Cardiac muscle cell (in vitro differentiated cells and primary cell): ENCODE results near the gene CACNB3. TPM values are rescaled to one million over a fixed set of nuclear protein-coding genes. Genes with fewer than 3 reads are reported as not detected.
"Not testable (repeated sequence)": the region's sequence is repeated elsewhere in the genome, so short reads cannot be mapped to it uniquely, and the experiment has no call there.

ENCODE experiments used
- DNase-seq, 2 donors: peaks; one replicate each; pipeline versions ENCODE4 v3.0.0 to v3.0.0-alpha.2; 2010 to 2017; ENCODE audit warnings: low read depth in 1 of 2, low spot score in 1 of 2
- H3K27ac ChIP-seq: fragments of 200-600 bp; sonication (generic); 2 replicates; pipeline ENCODE4 v1.5.1; 2016
- H3K27me3 ChIP-seq: fragments of 200-600 bp; sonication (generic); 2 replicates; pipeline ENCODE4 v1.6.0; 2016; ENCODE audit warnings: control low read depth
- H3K36me3 ChIP-seq: fragments of 200-600 bp; sonication (generic); 2 replicates; pipeline ENCODE4 v1.5.1; 2016; ENCODE audit warnings: control low read depth
- H3K4me1 ChIP-seq: fragments of 200-600 bp; sonication (generic); 2 replicates; pipeline ENCODE4 v1.8.1; 2017; ENCODE audit warnings: low read depth, mild to moderate bottlenecking, mixed run types
- H3K4me3 ChIP-seq: fragments of 200-600 bp; sonication (generic); 2 replicates; pipeline ENCODE4 v1.5.1; 2016; ENCODE audit warnings: mild to moderate bottlenecking
- H3K9me3 ChIP-seq: fragments of 200-600 bp; sonication (generic); 2 replicates; pipeline ENCODE4 v1.5.1; 2017; ENCODE audit warnings: low read depth, mild to moderate bottlenecking, control low read depth
- polyA plus RNA-seq: library from polyadenylated mRNA; unstranded; fragments of >200 nt; fragmentation: Nextera tagmentation; extraction: Ambion mirVana; gene quantifications from 2 replicates; pipeline ENCODE4 v1.2.1, GENCODE V29; 2016
- total RNA-seq: library from RNA; depleted of rRNA; stranded (reverse); fragments of >200 nt; gene quantifications from 2 replicates; pipeline ENCODE4 v1.2.3, GENCODE V29; 2016
- TF ChIP-seq, protein P1 (sequence below): IDR thresholded peaks from 2 replicates; pipeline ENCODE4 v1.5.1; 2012; ENCODE audit warnings: low read depth, mild to moderate bottlenecking, low read length

Gene CACNB3
- total and polyA plus RNA-seq, 2 experiments from 2014 or later, result 20.0 to 21.9 TPM

DNA sequence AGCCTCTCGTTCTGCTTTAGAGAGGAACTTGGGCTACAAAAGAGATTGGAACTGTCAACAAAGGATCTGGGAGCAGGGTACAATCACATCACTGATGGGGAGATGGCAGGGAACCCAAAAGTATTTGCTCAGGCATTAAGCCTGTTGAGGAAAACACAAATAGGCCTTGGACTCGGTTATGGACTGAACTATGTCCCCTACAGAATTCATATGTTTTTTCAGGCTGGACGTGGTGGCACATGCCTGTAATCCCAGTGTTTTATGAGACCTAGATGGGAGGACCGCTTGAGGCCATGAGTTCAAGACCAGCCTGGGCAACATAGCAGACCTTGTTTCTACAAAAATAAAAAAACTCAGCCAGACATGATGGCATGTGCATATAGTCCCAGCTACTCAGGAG, 19.8 kb downstream of the CACNB3 start:
- H3K4me1 ChIP-seq, result no peaks in the 10 kb centered on the region
- H3K36me3 ChIP-seq, result peaks cover 67% of the 10 kb centered on the region
- DNase-seq, result no peak
- H3K9me3 ChIP-seq, result no peaks in the 10 kb centered on the region
- no peak overlapping the region for H3K27ac ChIP-seq
- TF ChIP-seq, protein P1, sequence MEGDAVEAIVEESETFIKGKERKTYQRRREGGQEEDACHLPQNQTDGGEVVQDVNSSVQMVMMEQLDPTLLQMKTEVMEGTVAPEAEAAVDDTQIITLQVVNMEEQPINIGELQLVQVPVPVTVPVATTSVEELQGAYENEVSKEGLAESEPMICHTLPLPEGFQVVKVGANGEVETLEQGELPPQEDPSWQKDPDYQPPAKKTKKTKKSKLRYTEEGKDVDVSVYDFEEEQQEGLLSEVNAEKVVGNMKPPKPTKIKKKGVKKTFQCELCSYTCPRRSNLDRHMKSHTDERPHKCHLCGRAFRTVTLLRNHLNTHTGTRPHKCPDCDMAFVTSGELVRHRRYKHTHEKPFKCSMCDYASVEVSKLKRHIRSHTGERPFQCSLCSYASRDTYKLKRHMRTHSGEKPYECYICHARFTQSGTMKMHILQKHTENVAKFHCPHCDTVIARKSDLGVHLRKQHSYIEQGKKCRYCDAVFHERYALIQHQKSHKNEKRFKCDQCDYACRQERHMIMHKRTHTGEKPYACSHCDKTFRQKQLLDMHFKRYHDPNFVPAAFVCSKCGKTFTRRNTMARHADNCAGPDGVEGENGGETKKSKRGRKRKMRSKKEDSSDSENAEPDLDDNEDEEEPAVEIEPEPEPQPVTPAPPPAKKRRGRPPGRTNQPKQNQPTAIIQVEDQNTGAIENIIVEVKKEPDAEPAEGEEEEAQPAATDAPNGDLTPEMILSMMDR, result no peak
- no peaks in the 10 kb centered on the region for H3K27me3 ChIP-seq
- H3K4me3 ChIP-seq, result no peak overlapping the region

DNA sequence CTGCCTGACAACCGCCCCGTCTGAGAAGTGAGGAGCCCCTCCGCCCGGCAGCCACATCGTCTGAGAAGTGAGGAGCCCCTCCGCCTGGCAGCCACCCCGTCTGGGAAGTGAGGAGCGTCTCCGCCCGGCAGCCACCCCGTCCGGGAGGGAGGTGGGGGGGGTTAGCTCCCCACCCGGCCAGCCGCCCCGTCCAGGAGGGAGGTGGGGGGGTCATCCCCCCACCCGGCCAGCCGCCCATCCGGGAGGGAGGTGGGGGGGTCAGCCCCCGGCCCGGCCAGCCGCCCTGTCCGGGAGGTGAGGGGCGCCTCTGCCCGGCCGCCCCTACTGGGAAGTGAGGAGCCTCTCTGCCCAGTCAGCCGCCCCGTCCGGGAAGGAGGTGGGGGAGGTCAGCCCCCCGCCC, 23.7 kb downstream of the CACNB3 start:
- not testable (repeated sequence) for DNase-seq, H3K4me3 ChIP-seq, H3K4me1 ChIP-seq, H3K9me3 ChIP-seq, H3K27ac ChIP-seq, H3K27me3 ChIP-seq
- H3K36me3 ChIP-seq, result peaks cover 47% of the 10 kb centered on the region

DNA sequence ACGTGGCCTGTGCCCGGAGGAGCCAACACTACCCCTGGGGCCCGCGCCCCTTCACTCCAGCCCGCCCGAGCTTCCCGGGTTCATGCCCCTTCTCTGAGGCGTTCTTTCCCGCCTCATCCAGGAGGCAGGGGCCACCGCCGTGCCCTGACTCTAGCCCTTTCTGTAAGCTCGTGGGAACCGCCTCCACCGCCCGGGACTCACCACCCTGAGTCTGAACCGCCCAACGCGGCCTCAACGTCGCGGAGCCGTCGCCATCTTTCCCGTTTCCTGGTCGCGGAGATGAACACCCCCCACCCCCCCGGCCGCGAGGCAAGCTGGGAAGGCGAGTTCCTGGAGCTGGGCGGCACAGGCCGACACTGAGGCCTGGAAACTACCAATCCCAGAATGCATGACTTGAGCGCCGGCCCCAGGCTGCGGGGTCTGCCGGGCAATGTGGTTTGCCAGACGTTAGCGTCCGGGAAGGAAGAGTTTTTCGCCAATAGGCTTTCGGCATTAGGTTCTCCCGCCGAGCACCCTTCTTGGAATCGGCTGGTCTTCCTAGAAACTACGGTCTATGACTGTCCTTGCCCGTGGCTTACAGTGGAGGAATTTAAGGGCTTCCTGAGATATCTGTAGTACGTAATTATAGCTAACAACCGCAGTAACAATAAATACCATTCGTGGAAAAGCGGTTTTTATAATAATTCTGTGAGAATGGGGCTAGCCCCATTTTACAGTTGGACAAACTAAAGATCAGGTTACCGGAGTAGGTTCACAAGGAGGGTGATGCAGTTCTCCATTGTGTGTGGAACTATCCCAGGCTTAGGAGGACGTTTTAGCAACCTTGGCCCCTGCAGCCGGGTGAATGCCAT, 33.8 kb downstream of the CACNB3 start, which contains the start of gene DDX23:
DDX23 (minus strand) TSS at position 281 of the 851 bp plus-strand sequence. CDS start 6,381 bp downstream, outside the sequence.
- TF ChIP-seq, protein P1, result no peak
- DNase-seq, result peak; percentile 97 to 98
- Histone ChIP-seq H3K36me3 (no peaks in the 10 kb centered on the region), H3K27me3 (no peaks in the 10 kb centered on the region), H3K27ac (peak within 1 kb of the TSS; percentile 78), H3K4me1 (peaks cover 10% of the 10 kb centered on the region), H3K4me3 (peak within 1 kb of the TSS; percentile 71), H3K9me3 (no peaks in the 10 kb centered on the region)

DNA sequence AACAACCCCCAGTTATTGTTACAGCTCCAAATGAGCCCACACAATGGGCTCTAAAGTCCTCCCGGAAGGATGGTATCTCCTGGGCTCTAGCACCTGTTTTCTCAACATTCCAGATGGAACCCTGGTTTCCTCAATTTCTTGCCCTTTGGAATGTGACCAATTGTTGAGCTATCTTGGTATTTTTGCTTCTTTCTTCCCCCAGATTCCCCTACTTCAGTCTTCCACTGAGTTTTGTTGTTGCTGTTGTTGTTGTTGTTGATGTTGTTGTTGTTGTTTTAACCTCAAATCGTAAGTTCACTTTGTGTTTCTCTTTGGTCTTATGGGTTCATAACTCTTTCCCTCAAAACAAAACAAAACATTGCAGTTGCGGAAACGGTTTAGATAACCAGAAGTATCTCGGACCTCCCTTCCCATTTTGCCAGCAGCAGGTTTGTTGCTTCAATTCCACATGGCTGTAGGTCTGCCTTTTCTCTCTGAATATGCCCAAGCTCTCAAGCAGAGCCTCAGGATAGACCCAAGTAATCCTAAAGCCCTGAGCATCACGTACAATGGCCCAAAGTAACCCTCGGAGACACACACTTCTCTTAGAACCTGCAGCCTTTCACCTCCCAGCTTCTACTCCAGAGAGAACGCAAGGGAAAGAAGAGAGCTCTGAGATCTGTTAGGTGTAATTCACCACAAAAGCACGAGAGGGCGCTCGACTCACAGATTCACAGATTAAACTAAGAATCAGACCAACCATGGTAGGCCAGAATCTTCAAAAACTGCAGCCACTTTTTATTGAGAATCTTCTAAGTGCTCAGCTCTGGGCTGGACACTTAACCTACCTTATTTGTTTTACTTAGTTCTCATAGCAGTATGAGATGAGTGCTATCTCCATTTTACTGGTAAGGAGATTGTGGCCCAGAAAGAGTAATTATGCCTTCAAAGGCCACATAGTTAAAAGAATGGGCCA, 34.7 kb downstream of the CACNB3 start:
- DNase-seq, result peak; percentile 89 to 94
- Histone ChIP-seq H3K9me3 (no peaks in the 10 kb centered on the region), H3K27ac (peak overlapping the region; percentile 61), H3K4me1 (peaks cover 10% of the 10 kb centered on the region), H3K27me3 (no peaks in the 10 kb centered on the region), H3K4me3 (peak overlapping the region; percentile 71), H3K36me3 (no peaks in the 10 kb centered on the region)
- TF ChIP-seq, protein P1, result peak; percentile 75

DNA sequence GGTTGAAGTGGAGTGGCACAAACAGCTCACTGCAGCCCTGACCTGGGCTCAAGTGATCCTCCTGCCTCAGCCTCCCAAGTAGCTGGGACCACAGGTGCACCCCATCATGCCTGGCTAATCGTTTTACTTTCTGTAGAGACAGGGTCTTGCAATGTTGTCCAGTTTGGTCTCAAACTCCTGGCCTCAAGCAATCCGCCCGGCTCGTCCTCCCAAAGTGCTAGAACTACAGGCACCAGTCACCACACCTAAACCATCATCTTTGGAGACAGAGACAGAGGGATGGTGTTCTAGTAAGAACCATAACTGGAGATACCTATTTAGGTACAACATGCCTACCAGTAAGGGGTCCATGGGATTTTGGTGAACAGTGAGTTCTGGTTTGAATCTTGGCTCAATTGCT, 36.2 kb downstream of the CACNB3 start:
- Histone ChIP-seq H3K4me1 (peaks cover 10% of the 10 kb centered on the region), H3K27ac (no peak overlapping the region), H3K27me3 (no peaks in the 10 kb centered on the region), H3K4me3 (no peak overlapping the region), H3K36me3 (no peaks in the 10 kb centered on the region), H3K9me3 (no peaks in the 10 kb centered on the region)
- TF ChIP-seq, protein P1, result no peak
- no peak for DNase-seq

DNA sequence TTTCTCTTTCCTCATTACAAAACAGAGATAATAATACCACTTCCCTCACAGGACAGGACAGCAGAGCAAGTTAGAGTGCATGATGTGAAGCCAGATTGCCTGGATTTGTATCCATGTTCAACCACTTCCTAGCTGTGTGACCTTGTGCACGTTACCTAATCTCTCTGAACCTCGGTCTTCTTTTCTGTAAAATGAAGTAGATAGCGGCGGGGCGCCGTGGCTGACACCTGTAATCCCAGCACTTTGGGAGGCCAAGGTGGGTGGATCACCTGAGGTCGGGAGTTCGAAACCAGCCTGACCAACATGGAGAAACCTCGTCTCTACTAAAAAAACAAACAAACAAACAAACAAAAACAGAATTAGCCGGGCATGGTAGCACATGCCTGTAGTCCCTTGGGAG, 36.6 kb downstream of the CACNB3 start:
- H3K4me1 ChIP-seq, DNase-seq, H3K27ac ChIP-seq, H3K27me3 ChIP-seq, H3K36me3 ChIP-seq, H3K4me3 ChIP-seq, H3K9me3 ChIP-seq: not testable (repeated sequence)
